Measurements from ENCODE around the gene AKAP13.

- TF ChIP-seq MYC (IDR thresholded peaks at IDR 0.05; ENCODE audit: low read depth, low read length) (no peak), CTCF (IDR thresholded peaks at IDR 0.05; ENCODE audit: low read depth, low read length) (no peak), POLR2A (IDR thresholded peaks at IDR 0.05; ENCODE audit: extremely low read depth, insufficient read length) (no peak), MAX (IDR thresholded peaks at IDR 0.05; ENCODE audit: low read depth, low read length) (no peak)
Measured at GRCh38 chr15:85475317-85475701, 94.9 kb downstream of the AKAP13 start.

Measured in NB4 (cell line).